Endothelial cell of umbilical vein (primary cell): Measurements from ENCODE around the gene CLEC4E. TPM values are rescaled to one million over a fixed set of nuclear protein-coding genes. Genes with fewer than 3 reads are reported as not detected.

Experiments
- BruUV-seq: library from RNA; stranded (reverse); fragments of 400-500 nt; replicated peaks from 2 replicates; lab custom pipeline; 2021; lab: Mats Ljungman, UMichigan
- CTCF ChIA-PET: fragments of 300-600, 350-600 bp; sonication (Branson Sonifier 250); formaldehyde crosslinking; loops from one replicate; lab custom pipeline; 2021; ENCODE audit warnings: antibody characterized with exemption, inconsistent platforms; lab: Charles Lee
- POLR2A ChIA-PET: fragments of 300-600, 350-600 bp; sonication (Branson Sonifier 250); formaldehyde crosslinking; loops from one replicate; lab custom pipeline; 2021; ENCODE audit warnings: antibody characterized with exemption, inconsistent platforms; lab: Charles Lee
- DNase-seq: peaks from one replicate; pipeline ENCODE4 v3.0.0-alpha.2; 2011; ENCODE audit warnings: low read depth, low spot score
- FAIRE-seq: peaks from 2 replicates; lab custom pipeline; 2011; peaks lifted over from hg19 to GRCh38; lab: Jason Lieb, UNC
- H2AFZ ChIP-seq: 2 replicates; pipeline ENCODE4 v1.6.0; 2012; ENCODE audit warnings: low read depth, low read length, control low read depth, inconsistent platforms
- H3K27ac ChIP-seq: 2 replicates; pipeline ENCODE4 v1.5.1; 2011; ENCODE audit warnings: low read depth, mild to moderate bottlenecking, control low read depth, low read length, moderate library complexity; ENCODE audit not compliant: insufficient read depth
- H3K27me3 ChIP-seq, 2 experiments: 2 replicates each; pipeline versions ENCODE4 v1.6.0 to v1.6.1; 2011; ENCODE audit warnings: low read length in 2 of 2, mixed read lengths in 1 of 2; ENCODE audit not compliant: control insufficient read depth in 2 of 2, insufficient read depth in 2 of 2
- H3K36me3 ChIP-seq, 2 experiments: 2 replicates in 1 of 2; 3 replicates in 1 of 2; pipeline ENCODE4 v1.5.1; 2011; ENCODE audit warnings: low read length in 2 of 2, mild to moderate bottlenecking in 1 of 2, moderate library complexity in 1 of 2; ENCODE audit not compliant: control insufficient read depth in 2 of 2, insufficient read depth in 2 of 2; ENCODE audit errors: extremely low read depth in 1 of 2
- H3K4me1 ChIP-seq: 3 replicates; pipeline ENCODE4 v1.5.1; 2011; ENCODE audit warnings: mild to moderate bottlenecking, low read length; ENCODE audit not compliant: control insufficient read depth, insufficient read depth; ENCODE audit errors: extremely low read depth
- H3K4me2 ChIP-seq: 2 replicates; pipeline ENCODE4 v1.6.1; 2011; ENCODE audit warnings: low read length, control low read depth, mixed read lengths; ENCODE audit not compliant: insufficient read depth
- H3K4me3 ChIP-seq, 3 experiments: fragments of 200-600 bp in 1 of 3; sonication (generic), shearing (Covaris generic) in 1 of 3; replicated peaks in 1 of 3; 2 replicates each; pipeline ENCODE4 v1.5.1; 2011 to 2016; ENCODE audit warnings: control low read depth in 3 of 3, low read length in 3 of 3, mild to moderate bottlenecking in 2 of 3, inconsistent platforms in 1 of 3, low read depth in 1 of 3, moderate library complexity in 1 of 3; ENCODE audit not compliant: insufficient read depth in 1 of 3
- H3K79me2 ChIP-seq: 2 replicates; pipeline ENCODE4 v1.6.0; 2012; ENCODE audit warnings: low read length, inconsistent platforms; ENCODE audit not compliant: control insufficient read depth, insufficient read depth
- H3K9ac ChIP-seq: replicated peaks from 2 replicates; pipeline ENCODE3; 2011; ENCODE audit warnings: low read length, control low read depth; ENCODE audit not compliant: insufficient read depth; ENCODE audit errors: extremely low read depth
- H3K9me1 ChIP-seq: replicated peaks from 3 replicates; pipeline ENCODE4 v1.6.0; 2011; ENCODE audit warnings: mild to moderate bottlenecking, low read length; ENCODE audit not compliant: control insufficient read depth, insufficient read depth; ENCODE audit errors: extremely low read depth
- H3K9me3 ChIP-seq: replicated peaks from 2 replicates; pipeline ENCODE4 v1.5.1; 2012; ENCODE audit warnings: low read length, inconsistent platforms; ENCODE audit not compliant: control insufficient read depth, insufficient read depth
- H4K20me1 ChIP-seq: replicated peaks from 2 replicates; pipeline ENCODE3; 2011; ENCODE audit warnings: mild to moderate bottlenecking, low read length; ENCODE audit not compliant: control insufficient read depth, insufficient read depth; ENCODE audit errors: extremely low read depth
- CTCF ChIP-seq, 2 donors: IDR thresholded peaks; 1 replicate in 1 of 2; 2 replicates in 1 of 2; pipeline ENCODE4 v1.5.1; 2011; ENCODE audit warnings: low read length in 2 of 2, mild to moderate bottlenecking in 2 of 2, moderate library complexity in 2 of 2, control low read depth in 1 of 2, inconsistent platforms in 1 of 2, low read depth in 1 of 2; ENCODE audit not compliant: insufficient read depth in 1 of 2; ENCODE audit errors: extremely low read depth in 1 of 2
- EZH2 ChIP-seq: IDR thresholded peaks from 2 replicates; pipeline ENCODE4 v1.6.1; 2012; ENCODE audit warnings: borderline replicate concordance, low read depth, mild to moderate bottlenecking, moderate library complexity, low read length, inconsistent platforms; ENCODE audit not compliant: severe bottlenecking
- FOS ChIP-seq: IDR thresholded peaks from 2 replicates; pipeline ENCODE4 v1.6.1; 2011; ENCODE audit warnings: mild to moderate bottlenecking, low read length, moderate library complexity, borderline replicate concordance; ENCODE audit not compliant: insufficient read depth
- GATA2 ChIP-seq: IDR thresholded peaks from 2 replicates; pipeline ENCODE4 v1.7.0; 2011; ENCODE audit warnings: low read depth, mild to moderate bottlenecking, moderate library complexity, mixed read lengths, low read length; ENCODE audit not compliant: insufficient read length, insufficient read depth
- JUN ChIP-seq: IDR thresholded peaks from 2 replicates; pipeline ENCODE4 v1.6.1; 2011; ENCODE audit warnings: borderline replicate concordance, low read depth; ENCODE audit not compliant: insufficient read length, insufficient read depth
- MAX ChIP-seq: IDR thresholded peaks from 2 replicates; pipeline ENCODE4 v1.6.1; 2011; ENCODE audit not compliant: insufficient read depth, insufficient read length
- MYC ChIP-seq: IDR thresholded peaks from one replicate; pipeline ENCODE4 v1.6.1; 2011; ENCODE audit warnings: mild to moderate bottlenecking, low read depth, low read length
- POLR2A ChIP-seq: IDR thresholded peaks from 2 replicates; pipeline ENCODE4 v1.6.1; 2012; ENCODE audit warnings: low read depth, mild to moderate bottlenecking, control low read depth, low read length
- POLR2AphosphoS5 ChIP-seq: IDR thresholded peaks from 2 replicates; pipeline ENCODE4 v1.6.1; 2012; ENCODE audit warnings: low read depth, mild to moderate bottlenecking, control low read depth, low read length, moderate library complexity; ENCODE audit not compliant: insufficient read depth
- dilution Hi-C: fragments of 300-500 bp; cut with MboI; formaldehyde crosslinking; loops from one replicate; pipeline ENCODE4 v1.15.0; 2019; ENCODE audit warnings: low sequenced_read_pairs; ENCODE audit not compliant: extremely low pct_ligation_motif_present
- intact Hi-C: fragments of 100-400 bp; cut with micrococcal nuclease; formaldehyde crosslinking; loops from one replicate; pipeline ENCODE4 v1.10.0; 2022
- polyA plus RNA-seq, 4 experiments: library from polyadenylated mRNA; depleted of rRNA in 3 of 4; stranded (reverse) in 3 of 4; unstranded in 1 of 4; fragments of >200 nt; gene quantifications; 2 replicates each; pipeline versions ENCODE4 v1.2.1 to v1.2.3, GENCODE V29; 2011 to 2012; ENCODE audit warnings: missing spikeins in 1 of 4
- total RNA-seq: library from RNA; stranded (reverse); gene quantifications from 2 replicates; pipeline ENCODE4 v1.2.3, GENCODE V29; 2021

The CLEC4E gene
- total and polyA plus RNA-seq, 2 donors (not counting 3 experiments of a cell fraction or from before 2014, with no cell fraction given): not detected

GRCh38 chr12:8584004-8584403 is 43.3 kb upstream of the CLEC4E start:
- H3K79me2 ChIP-seq: no peaks in the 10 kb centered on the region
- ChIA-PET POLR2A (no interaction called here), CTCF (no interaction called here)
- H3K27ac ChIP-seq: no peak overlapping the region
- H3K27me3 ChIP-seq: no peaks in the 10 kb centered on the region
- no peak overlapping the region for H3K4me2 ChIP-seq
- no peaks in the 10 kb centered on the region for H3K9me1 ChIP-seq
- H3K4me1 ChIP-seq: no peaks in the 10 kb centered on the region
- no peaks in the 10 kb centered on the region for H4K20me1 ChIP-seq
- no peak overlapping the region for H2AFZ ChIP-seq
- H3K4me3 ChIP-seq: no peak overlapping the region
- dilution Hi-C loops (no loop called here), intact Hi-C loops (no loop called here)
- DNase-seq: no peak
- FAIRE-seq: no peak
- H3K9me3 ChIP-seq: no peaks in the 10 kb centered on the region
- BruUV-seq: no TSS peak
- no peaks in the 10 kb centered on the region for H3K36me3 ChIP-seq
- TF ChIP-seq EZH2 (no peak), POLR2AphosphoS5 (no peak), FOS (no peak), CTCF (IDR thresholded peaks at IDR 0.05; ENCODE audit: extremely low read depth in 1 of 2, insufficient read depth in 1 of 2, low read depth in 1 of 2, low read length in 2 of 2) (no peak), MAX (no peak), POLR2A (no peak), MYC (no peak), GATA2 (no peak), JUN (no peak)
- H3K9ac ChIP-seq: no peak overlapping the region
